Panc1 (cell line): ENCODE data around the gene VKORC1L1. TPM values are rescaled to one million over a fixed set of nuclear protein-coding genes. Genes with fewer than 3 reads are reported as not detected.

Experiments
- ATAC-seq: fragments of 200-7000 bp; cut with Tn5 transposase; 2 replicates; pipeline ENCODE4 v1.9.1; 2020; ENCODE audit warnings: mild to moderate bottlenecking, moderate library complexity
- BruUV-seq: library from RNA; stranded (reverse); fragments of 400-500 nt; replicated peaks from 2 replicates; lab custom pipeline; 2021; lab: Mats Ljungman, UMichigan
- CTCF ChIA-PET: fragments of 300-600 bp; sonication (Branson Sonifier 250); formaldehyde crosslinking; loops from one replicate; lab custom pipeline; 2022; ENCODE audit warnings: antibody characterized with exemption; lab: Charles Lee
- POLR2A ChIA-PET: fragments of 300-600 bp; sonication (Branson Sonifier 250); formaldehyde crosslinking; loops from one replicate; lab custom pipeline; 2022; ENCODE audit warnings: antibody characterized with exemption; lab: Charles Lee
- DNase-seq: peaks from one replicate; pipeline ENCODE4 v3.0.0-alpha.2; 2010; ENCODE audit warnings: low read depth, low spot score
- H3K27ac ChIP-seq: 2 replicates; pipeline ENCODE4 v1.5.1; 2011; ENCODE audit warnings: mild to moderate bottlenecking, low read length, inconsistent platforms
- H3K27me3 ChIP-seq: fragments of 200-500 bp; sonication (Bioruptor generic); 2 replicates; pipeline ENCODE4 v1.6.0; 2014; ENCODE audit warnings: low read length, inconsistent platforms; ENCODE audit not compliant: control insufficient read depth, insufficient read depth
- H3K36me3 ChIP-seq: fragments of 200-500 bp; sonication (Bioruptor generic); 2 replicates; pipeline ENCODE4 v1.5.1; 2014; ENCODE audit warnings: inconsistent platforms, mild to moderate bottlenecking, low read length, moderate library complexity; ENCODE audit not compliant: control insufficient read depth, insufficient read depth
- H3K4me1 ChIP-seq: 2 replicates; pipeline ENCODE4 v1.5.1; 2011; ENCODE audit warnings: inconsistent platforms, mild to moderate bottlenecking, low read length, moderate library complexity; ENCODE audit not compliant: control insufficient read depth, insufficient read depth
- H3K4me3 ChIP-seq, 2 experiments: 2 replicates each; pipeline ENCODE4 v1.5.1; 2011 to 2012; ENCODE audit warnings: low read depth in 2 of 2, low read length in 2 of 2, mild to moderate bottlenecking in 2 of 2, inconsistent platforms in 1 of 2, moderate library complexity in 1 of 2
- H3K9me3 ChIP-seq: fragments of 200-500 bp; sonication (Bioruptor generic); 2 replicates; pipeline ENCODE4 v1.5.1; 2014; ENCODE audit warnings: low read depth, mild to moderate bottlenecking, inconsistent platforms, low read length, moderate library complexity; ENCODE audit not compliant: control insufficient read depth, insufficient read depth
- CTCF ChIP-seq: fragments of 450-650 bp; IDR thresholded peaks from 2 replicates; pipeline ENCODE4 v1.5.1; 2017; ENCODE audit warnings: mild to moderate bottlenecking
- POLR2AphosphoS5 ChIP-seq: IDR thresholded peaks from 2 replicates; pipeline ENCODE4 v1.6.1; 2012; ENCODE audit warnings: mild to moderate bottlenecking, low read depth, low read length, moderate library complexity
- REST ChIP-seq, 2 experiments: IDR thresholded peaks; 2 replicates each; pipeline ENCODE4 v1.6.1; 2011 to 2012; ENCODE audit warnings: low read depth in 2 of 2, control low read depth in 1 of 2, low read length in 1 of 2, mild to moderate bottlenecking in 1 of 2, moderate library complexity in 1 of 2; ENCODE audit not compliant: insufficient read depth in 1 of 2
- SIN3A ChIP-seq: IDR thresholded peaks from 2 replicates; pipeline ENCODE4 v1.6.1; 2012; ENCODE audit warnings: low read depth, mild to moderate bottlenecking, low read length, moderate library complexity, borderline replicate concordance; ENCODE audit not compliant: insufficient read depth
- TCF7L2 ChIP-seq: IDR thresholded peaks from 2 replicates; pipeline ENCODE4 v1.6.1; 2011; ENCODE audit warnings: mild to moderate bottlenecking, low read depth, low read length, inconsistent platforms
- in situ Hi-C: cut with HindIII; loops from 2 replicates; pipeline ENCODE4 v1.10.0; 2016; ENCODE audit warnings: low sequenced_read_pairs, low pct_unique_long_range_greater_than_20kb
- intact Hi-C: fragments of 100-400 bp; cut with micrococcal nuclease; formaldehyde crosslinking; loops from one replicate; pipeline ENCODE4 v1.10.0; 2022; ENCODE audit not compliant: unreplicated experiment
- total RNA-seq: library from RNA; stranded (reverse); gene quantifications from one replicate; pipeline ENCODE4 v1.2.1, GENCODE V29; 2021; ENCODE audit not compliant: unreplicated experiment

VKORC1L1 gene
- total RNA-seq, 1 experiment from 2014 or later, result 45.5 TPM

GRCh38 chr7:65975814-65976445 lies 103.1 kb downstream of the VKORC1L1 start:
- Histone ChIP-seq H3K4me3 (no peak overlapping the region), H3K27me3 (no peaks in the 10 kb centered on the region), H3K27ac (no peak overlapping the region), H3K9me3 (no peaks in the 10 kb centered on the region), H3K4me1 (peaks cover 6% of the 10 kb centered on the region; the same call in 1 of the 2 replicates), H3K36me3 (no peaks in the 10 kb centered on the region)
- CTCF ChIA-PET, result no interaction called here
- in situ Hi-C loops, result no loop called here
- DNase-seq (no peak), ATAC-seq (no peak)
- TF ChIP-seq SIN3A (no peak), POLR2AphosphoS5 (no peak), CTCF (no peak), TCF7L2 (no peak), REST (IDR thresholded peaks at IDR 0.05; ENCODE audit: insufficient read depth in 1 of 2, low read depth in 2 of 2, low read length in 1 of 2) (no peak)
- no TSS peak for BruUV-seq
- intact Hi-C loops, result no loop called here
- POLR2A ChIA-PET, result no interaction called here

GRCh38 chr7:65976659-65977196 lies 103.9 kb downstream of the VKORC1L1 start:
- in situ Hi-C loops, result no loop called here
- BruUV-seq, result TSS peak; percentile 40
- TF ChIP-seq CTCF (no peak), POLR2AphosphoS5 (no peak), TCF7L2 (no peak), REST (IDR thresholded peaks at IDR 0.05; ENCODE audit: insufficient read depth in 1 of 2, low read depth in 2 of 2, low read length in 1 of 2) (no peak), SIN3A (no peak)
- no peak overlapping the region for H3K27ac ChIP-seq
- peaks cover 6% of the 10 kb centered on the region; the same call in 1 of the 2 replicates for H3K4me1 ChIP-seq
- no peak overlapping the region for H3K4me3 ChIP-seq
- ATAC-seq (no peak), DNase-seq (no peak)
- H3K36me3 ChIP-seq, result no peaks in the 10 kb centered on the region
- ChIA-PET POLR2A (no interaction called here), CTCF (no interaction called here)
- no peaks in the 10 kb centered on the region for H3K9me3 ChIP-seq
- H3K27me3 ChIP-seq, result no peaks in the 10 kb centered on the region
- intact Hi-C loops, result no loop called here
